Adipocyte (in vitro differentiated cells): ENCODE measurements around the gene TUBGCP3.
A peak's percentile ranks its signal among the peaks of the same experiment; 100 is the strongest.

ENCODE experiments used
- DNase-seq: peaks from one replicate; pipeline ENCODE4 v3.0.0-alpha.2; 2015; ENCODE audit warnings: low read depth
- H3K27me3 ChIP-seq: replicated peaks from 2 replicates; pipeline ENCODE4 v1.7.0; 2013; ENCODE audit warnings: mild to moderate bottlenecking, low read length, moderate library complexity; ENCODE audit not compliant: control insufficient read depth, insufficient read depth
- H3K36me3 ChIP-seq: 2 replicates; pipeline ENCODE4 v1.7.0; 2013; ENCODE audit warnings: low read length, mild to moderate bottlenecking, moderate library complexity; ENCODE audit not compliant: control insufficient read depth, insufficient read depth, severe bottlenecking
- H3K4me1 ChIP-seq: 2 replicates; pipeline ENCODE4 v1.7.0; 2013; ENCODE audit warnings: mild to moderate bottlenecking, low read length, moderate library complexity; ENCODE audit not compliant: control insufficient read depth, insufficient read depth
- H3K4me3 ChIP-seq: 2 replicates; pipeline ENCODE4 v1.7.0; 2013; ENCODE audit warnings: mild to moderate bottlenecking, low read length, moderate library complexity
- H3K9ac ChIP-seq: 2 replicates; pipeline ENCODE4 v1.7.0; 2013; ENCODE audit warnings: mild to moderate bottlenecking, low read length, moderate library complexity
- H3K9me3 ChIP-seq: 2 replicates; pipeline ENCODE4 v1.7.0; 2013; ENCODE audit warnings: mild to moderate bottlenecking, low read length, moderate library complexity; ENCODE audit not compliant: control insufficient read depth

TUBGCP3 gene

DNA sequence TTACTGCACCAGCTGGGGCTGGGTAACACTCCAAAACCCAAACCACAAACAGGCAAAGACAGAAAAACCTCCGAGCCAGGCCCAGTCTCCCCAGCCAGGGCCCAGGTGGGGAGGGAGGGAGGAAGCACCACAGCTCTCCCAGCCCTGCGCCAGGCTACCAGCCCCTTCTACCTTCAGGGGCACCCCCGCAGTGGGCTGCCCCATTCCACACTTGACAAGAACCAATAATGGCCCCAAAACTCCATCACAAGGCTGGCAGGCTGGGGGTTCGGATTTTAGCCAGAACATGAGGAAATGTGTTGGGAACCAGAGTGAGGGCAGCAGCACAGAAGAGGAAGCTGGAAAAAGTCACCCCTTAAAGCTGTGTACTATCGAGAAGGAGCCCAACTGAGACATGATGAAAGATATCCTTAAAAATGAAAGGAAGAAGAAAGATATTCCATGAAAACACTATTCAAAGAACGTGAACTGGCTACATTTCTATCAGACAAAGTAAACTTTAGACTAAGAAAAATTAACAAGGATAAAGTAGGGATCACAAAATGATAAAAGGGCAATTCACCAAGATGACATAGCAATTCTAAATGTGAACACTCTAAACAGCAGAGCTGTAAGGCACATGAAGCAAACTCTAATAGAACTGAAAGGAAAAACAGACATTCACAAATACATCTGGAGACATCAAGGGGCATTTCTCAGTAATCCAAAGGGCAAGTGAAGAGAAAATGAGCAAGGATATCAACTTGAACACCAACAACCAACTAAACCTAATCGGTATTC lies 12.9 kb downstream of the TUBGCP3 start:
- DNase-seq = no peak
- Histone ChIP-seq H3K9ac (no peak overlapping the region), H3K36me3 (no peaks in the 10 kb centered on the region), H3K4me3 (peak overlapping the region; percentile 34), H3K27me3 (no peaks in the 10 kb centered on the region), H3K4me1 (peaks cover 18% of the 10 kb centered on the region), H3K9me3 (no peaks in the 10 kb centered on the region)

DNA sequence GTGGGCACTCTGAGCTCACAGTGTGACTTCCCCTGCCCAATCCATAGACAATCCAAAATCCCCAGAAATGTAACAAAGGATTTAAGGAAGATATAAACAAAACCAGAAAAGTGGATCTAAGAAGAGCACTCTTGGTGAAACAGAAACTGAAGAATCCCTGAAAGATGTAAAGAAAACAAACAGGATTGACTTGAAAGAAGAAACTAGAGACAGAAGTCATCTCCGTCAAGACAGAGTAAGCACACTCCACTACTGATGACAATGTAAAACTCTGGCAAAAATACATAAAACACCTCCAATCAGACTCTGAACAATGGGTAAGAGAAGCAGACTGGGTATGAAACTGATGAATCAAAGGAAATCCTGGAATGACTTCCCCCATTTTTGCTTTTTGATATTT lies 13.5 kb downstream of the TUBGCP3 start:
- no peak for DNase-seq
- Histone ChIP-seq H3K9ac (no peak overlapping the region), H3K4me3 (no peak overlapping the region), H3K36me3 (no peaks in the 10 kb centered on the region), H3K9me3 (no peaks in the 10 kb centered on the region), H3K4me1 (peaks cover 18% of the 10 kb centered on the region), H3K27me3 (no peaks in the 10 kb centered on the region)

- Histone ChIP-seq H3K9me3 (no peaks in the 10 kb centered on the region), H3K9ac (no peak overlapping the region), H3K4me1 (peaks cover 18% of the 10 kb centered on the region), H3K27me3 (no peaks in the 10 kb centered on the region), H3K36me3 (no peaks in the 10 kb centered on the region), H3K4me3 (no peak overlapping the region)
- no peak for DNase-seq
Measured at GRCh38 chr13:112573710-112574109, 14.2 kb downstream of the TUBGCP3 start.

GRCh38 chr13:112572366-112572765 lies 15.6 kb downstream of the TUBGCP3 start:
- Histone ChIP-seq H3K9ac (no peak overlapping the region), H3K4me1 (peaks cover 18% of the 10 kb centered on the region), H3K27me3 (no peaks in the 10 kb centered on the region), H3K4me3 (no peak overlapping the region), H3K36me3 (peaks cover 9% of the 10 kb centered on the region), H3K9me3 (no peaks in the 10 kb centered on the region)
- DNase-seq = no peak

DNA sequence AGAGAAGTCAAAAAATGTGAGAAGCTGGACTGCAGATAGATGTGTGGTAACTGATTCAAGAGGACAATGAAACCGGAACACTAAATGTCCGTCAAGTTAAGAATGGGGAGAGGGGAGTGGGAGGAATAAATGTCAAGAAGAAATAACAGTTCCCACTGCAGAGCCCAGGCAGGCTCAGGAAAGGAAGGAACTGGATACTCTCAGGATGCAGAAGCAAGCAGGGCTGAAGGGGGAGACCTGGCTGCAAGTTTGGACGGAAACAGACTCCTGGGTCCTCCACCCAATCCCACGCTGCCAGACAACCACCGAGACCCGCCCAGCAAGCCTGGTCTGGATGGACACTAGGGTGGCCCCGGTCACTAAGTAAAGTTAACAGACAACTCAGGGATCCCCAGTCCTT lies 18.1 kb downstream of the TUBGCP3 start:
- H3K9me3 ChIP-seq = no peaks in the 10 kb centered on the region
- no peak overlapping the region for H3K4me3 ChIP-seq
- no peak overlapping the region for H3K9ac ChIP-seq
- peaks cover 9% of the 10 kb centered on the region for H3K4me1 ChIP-seq
- H3K27me3 ChIP-seq = no peaks in the 10 kb centered on the region
- H3K36me3 ChIP-seq = peaks cover 20% of the 10 kb centered on the region
- DNase-seq = no peak

DNA sequence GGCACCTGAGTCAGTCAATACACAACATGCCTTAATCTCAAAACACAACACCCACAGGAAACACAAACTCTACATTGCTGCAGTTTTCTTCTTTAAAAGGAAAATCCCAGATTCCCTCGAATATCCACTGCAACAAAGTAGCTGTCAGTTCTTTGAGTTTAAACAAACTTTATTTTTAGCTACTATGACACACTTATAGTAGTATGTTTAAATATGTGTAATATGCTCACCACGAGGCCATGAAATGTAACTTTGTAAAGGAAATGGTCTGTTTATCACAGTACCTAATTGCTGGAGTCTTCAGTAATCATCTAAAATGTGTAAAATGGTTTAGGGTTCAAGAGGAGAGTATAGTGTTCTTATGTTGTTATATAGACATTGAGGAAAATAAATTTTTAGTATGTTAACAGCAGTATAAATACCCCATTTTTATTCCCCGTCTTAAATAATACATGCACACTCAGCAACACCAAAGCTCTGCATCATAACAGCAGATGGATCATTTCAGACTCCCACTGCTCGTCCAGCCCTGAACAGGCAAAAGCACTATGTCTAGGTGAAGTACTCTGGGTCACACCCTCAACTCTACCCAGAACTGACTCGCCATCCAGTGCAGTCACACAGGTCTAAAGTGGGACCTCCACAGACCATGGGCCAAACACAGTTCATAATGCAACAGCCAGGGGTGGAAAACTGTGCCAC lies 20.6 kb downstream of the TUBGCP3 start:
- no peaks in the 10 kb centered on the region for H3K9me3 ChIP-seq
- peak; percentile 13 for DNase-seq
- no peak overlapping the region for H3K9ac ChIP-seq
- no peak overlapping the region for H3K4me3 ChIP-seq
- peaks cover 4% of the 10 kb centered on the region for H3K4me1 ChIP-seq
- peaks cover 27% of the 10 kb centered on the region for H3K36me3 ChIP-seq
- H3K27me3 ChIP-seq = no peaks in the 10 kb centered on the region

GRCh38 chr13:112562786-112563383 lies 25.1 kb downstream of the TUBGCP3 start:
- Histone ChIP-seq H3K27me3 (no peaks in the 10 kb centered on the region), H3K36me3 (peaks cover 35% of the 10 kb centered on the region), H3K9me3 (no peaks in the 10 kb centered on the region), H3K4me3 (no peak overlapping the region), H3K4me1 (no peaks in the 10 kb centered on the region), H3K9ac (no peak overlapping the region)
- no peak for DNase-seq

DNA sequence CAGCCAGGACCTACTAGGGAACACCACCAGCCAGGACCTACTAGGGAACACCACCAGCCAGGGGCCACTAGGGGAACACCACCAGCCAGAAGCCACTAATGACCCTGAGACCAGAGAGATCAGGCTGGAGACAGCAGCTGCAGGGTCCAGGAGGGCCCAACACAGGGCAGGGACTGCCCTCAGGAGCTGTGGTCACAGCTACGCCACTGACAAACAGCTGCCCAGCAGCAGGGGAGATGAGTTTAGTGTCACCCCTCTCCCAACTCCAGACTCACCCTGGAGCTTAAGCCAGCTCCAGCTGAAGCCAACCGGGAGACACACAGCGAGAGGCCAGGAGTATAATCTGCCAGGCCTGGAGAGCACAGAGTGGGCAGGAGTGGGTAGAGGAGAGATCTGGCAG lies 25.7 kb downstream of the TUBGCP3 start:
- no peaks in the 10 kb centered on the region for H3K4me1 ChIP-seq
- H3K9ac ChIP-seq = no peak overlapping the region
- no peak overlapping the region for H3K4me3 ChIP-seq
- peaks cover 35% of the 10 kb centered on the region for H3K36me3 ChIP-seq
- no peaks in the 10 kb centered on the region for H3K27me3 ChIP-seq
- no peaks in the 10 kb centered on the region for H3K9me3 ChIP-seq
- DNase-seq = no peak

GRCh38 chr13:112561478-112561877 lies 26.5 kb downstream of the TUBGCP3 start:
- Histone ChIP-seq H3K36me3 (peaks cover 35% of the 10 kb centered on the region), H3K4me1 (no peaks in the 10 kb centered on the region), H3K27me3 (no peaks in the 10 kb centered on the region), H3K4me3 (no peak overlapping the region), H3K9ac (no peak overlapping the region), H3K9me3 (no peaks in the 10 kb centered on the region)
- no peak for DNase-seq

DNA sequence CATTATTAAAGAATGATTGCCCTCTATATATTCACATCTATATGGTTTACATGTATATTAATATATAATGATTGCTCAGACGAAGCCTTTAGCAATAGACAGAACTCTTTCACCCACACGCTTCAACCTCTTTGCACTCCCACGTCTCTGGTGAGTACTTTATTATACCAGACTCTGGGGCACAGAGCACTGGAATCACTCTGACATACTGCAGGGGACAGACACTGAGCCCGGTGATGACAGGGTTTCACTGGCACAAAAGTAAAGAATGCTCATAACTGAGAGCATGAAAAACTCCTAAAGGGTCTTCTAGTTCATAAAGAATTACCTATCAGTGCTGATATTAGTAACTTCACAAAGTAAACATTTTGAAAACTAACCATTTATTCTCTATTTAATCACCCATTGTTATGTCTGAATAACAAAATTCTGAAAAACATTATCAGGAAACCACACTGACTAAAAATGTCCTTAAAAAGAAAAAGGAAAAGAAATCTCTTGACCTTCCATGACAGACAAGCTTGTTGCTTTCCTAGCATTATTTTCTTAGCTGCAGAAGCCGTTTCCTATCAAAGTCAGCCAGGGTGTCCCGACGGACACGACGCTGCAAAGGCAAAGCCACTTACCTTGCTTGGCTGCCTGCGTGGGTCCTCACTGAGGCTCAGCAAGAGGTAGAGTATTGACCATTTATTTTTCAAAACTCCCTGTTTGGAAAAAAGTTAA lies 29.1 kb downstream of the TUBGCP3 start:
- no peaks in the 10 kb centered on the region for H3K9me3 ChIP-seq
- H3K9ac ChIP-seq = no peak overlapping the region
- peaks cover 49% of the 10 kb centered on the region for H3K36me3 ChIP-seq
- DNase-seq = no peak
- no peaks in the 10 kb centered on the region for H3K4me1 ChIP-seq
- H3K27me3 ChIP-seq = no peaks in the 10 kb centered on the region
- H3K4me3 ChIP-seq = no peak overlapping the region

GRCh38 chr13:112556600-112556999 lies 31.4 kb downstream of the TUBGCP3 start:
- Histone ChIP-seq H3K36me3 (peaks cover 64% of the 10 kb centered on the region), H3K27me3 (no peaks in the 10 kb centered on the region), H3K9ac (no peak overlapping the region), H3K4me3 (no peak overlapping the region), H3K4me1 (no peaks in the 10 kb centered on the region), H3K9me3 (no peaks in the 10 kb centered on the region)
- no peak for DNase-seq
